ENCODE data around the gene TOPORS. TPM values are rescaled to one million over a fixed set of nuclear protein-coding genes. Genes with fewer than 3 reads are reported as not detected.
"Not testable (repeated sequence)": the region's sequence is repeated elsewhere in the genome, so short reads cannot be mapped to it uniquely, and the experiment has no call there.

The TOPORS gene
- polyA plus RNA-seq, 3 donors = 37.1 to 43.8 (median 38.4) TPM

- no peak for DNase-seq (ENCODE audit: low read depth in 3 of 3, low spot score in 2 of 3)
Measured at GRCh38 chr9:32570262-32570661, 17.9 kb upstream of the TOPORS start.

GRCh38 chr9:32566770-32567169 is 14.4 kb upstream of the TOPORS start:
- no peak for DNase-seq (ENCODE audit: low read depth in 3 of 3, low spot score in 2 of 3)

- DNase-seq (ENCODE audit: low read depth in 3 of 3, low spot score in 2 of 3) = no peak
Measured at GRCh38 chr9:32565967-32566366, 13.6 kb upstream of the TOPORS start.

- no peak for DNase-seq (ENCODE audit: low read depth in 3 of 3, low spot score in 2 of 3)
Measured at GRCh38 chr9:32558408-32558934, 6.1 kb upstream of the TOPORS start.

GRCh38 chr9:32554591-32554990 is 2.2 kb upstream of the TOPORS start:
- DNase-seq (ENCODE audit: low read depth in 3 of 3, low spot score in 2 of 3) = no peak

- DNase-seq (ENCODE audit: low read depth in 3 of 3, low spot score in 2 of 3) = no peak
Measured at GRCh38 chr9:32554107-32554506, 1.7 kb upstream of the TOPORS start.

- DNase-seq (ENCODE audit: low read depth in 3 of 3, low spot score in 2 of 3) = peak in 1 of 3 donors; percentile 32
Measured at GRCh38 chr9:32551276-32552051, 922 bp downstream of the TOPORS start.

- DNase-seq (ENCODE audit: low read depth in 3 of 3, low spot score in 2 of 3) = peak; percentile 84 to 93 (median 93)
Measured at GRCh38 chr9:32550562-32551275, 1.7 kb downstream of the TOPORS start.

- peak; percentile 33 to 43 (median 37) for DNase-seq (ENCODE audit: low read depth in 3 of 3, low spot score in 2 of 3)
Measured at GRCh38 chr9:32550150-32550561, 2.2 kb downstream of the TOPORS start.

- not testable (repeated sequence) for DNase-seq (ENCODE audit: low read depth in 3 of 3, low spot score in 2 of 3)
Measured at GRCh38 chr9:32548213-32548612, 4.2 kb downstream of the TOPORS start.

- no peak for DNase-seq (ENCODE audit: low read depth in 3 of 3, low spot score in 2 of 3)
Measured at GRCh38 chr9:32545884-32546283, 6.5 kb downstream of the TOPORS start.

- no peak for DNase-seq (ENCODE audit: low read depth in 3 of 3, low spot score in 2 of 3)
Measured at GRCh38 chr9:32543047-32543446, 9.3 kb downstream of the TOPORS start.

- no peak for DNase-seq (ENCODE audit: low read depth in 3 of 3, low spot score in 2 of 3)
Measured at GRCh38 chr9:32533816-32534215, 18.6 kb downstream of the TOPORS start.

- DNase-seq (ENCODE audit: low read depth in 3 of 3, low spot score in 2 of 3) = no peak
Measured at GRCh38 chr9:32533336-32533735, 19.1 kb downstream of the TOPORS start.

GRCh38 chr9:32526707-32527048 is 25.7 kb downstream of the TOPORS start:
- no peak for DNase-seq (ENCODE audit: low read depth in 3 of 3, low spot score in 2 of 3)

GRCh38 chr9:32526041-32526706 is 26.2 kb downstream of the TOPORS start, which contains the start of gene RIGI:
TSS of gene RIGI (minus strand) at chr9:32526196. CDS start at chr9:32526166, 30 bp downstream.
- DNase-seq (ENCODE audit: low read depth in 3 of 3, low spot score in 2 of 3) = peak; percentile 74 to 93 (median 86)

- peak; percentile 12 to 29 (median 23) for DNase-seq (ENCODE audit: low read depth in 3 of 3, low spot score in 2 of 3)
Measured at GRCh38 chr9:32525709-32526030, 26.7 kb downstream of the TOPORS start.

- DNase-seq (ENCODE audit: low read depth in 3 of 3, low spot score in 2 of 3) = peak in 1 of 3 donors; percentile 6
Measured at GRCh38 chr9:32524892-32525708, 27.3 kb downstream of the TOPORS start.

- not testable (repeated sequence) for DNase-seq (ENCODE audit: low read depth in 3 of 3, low spot score in 2 of 3)
Measured at GRCh38 chr9:32524558-32524891, 27.9 kb downstream of the TOPORS start.

- DNase-seq (ENCODE audit: low read depth in 3 of 3, low spot score in 2 of 3) = no peak
Measured at GRCh38 chr9:32523910-32524309, 28.5 kb downstream of the TOPORS start.

GRCh38 chr9:32518276-32518675 is 34.1 kb downstream of the TOPORS start:
- no peak for DNase-seq (ENCODE audit: low read depth in 3 of 3, low spot score in 2 of 3)

All from right renal cortex interstitium (tissue), 3 donors.